SU-DHL-6 (cell line): ENCODE results near the gene TNS3.

ENCODE experiments used
- EZH2phosphoT487 ChIP-seq: fragments of 200-600 bp; sonication (generic), shearing (Covaris generic); conservative IDR thresholded peaks from 2 replicates; pipeline ENCODE4 v1.6.1; 2018; ENCODE audit warnings: mild to moderate bottlenecking, antibody characterized with exemption, low read length, moderate library complexity, mixed read lengths
- TF ChIP-seq, protein P1 (sequence below): fragments of 200-600 bp; sonication (generic); IDR thresholded peaks from one replicate; pipeline ENCODE4 v1.5.1; 2017; ENCODE audit warnings: antibody characterized with exemption, mild to moderate bottlenecking, low read length, moderate library complexity; ENCODE audit not compliant: insufficient read depth, poor library complexity, severe bottlenecking

DNA sequence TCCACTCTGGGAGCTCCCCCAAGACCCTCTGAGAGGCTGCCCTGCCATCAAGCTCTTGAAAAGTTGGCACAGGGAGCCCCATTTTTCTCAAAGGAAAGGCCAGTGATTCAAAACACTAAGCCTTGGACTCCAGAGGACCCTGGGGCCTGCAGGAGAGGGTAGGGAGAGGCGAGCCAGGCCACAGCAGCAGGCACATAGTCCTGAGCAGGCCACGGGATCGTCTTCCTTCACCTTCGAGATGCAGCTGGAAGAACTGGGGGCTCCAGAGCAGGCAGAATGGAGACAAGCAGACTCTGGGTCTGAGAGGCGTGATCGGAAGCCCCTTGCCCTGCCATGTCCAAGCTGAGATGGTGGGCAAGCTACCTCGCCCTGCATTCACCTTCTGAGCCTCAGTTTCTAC, 13.9 kb downstream of the TNS3 start:
- TF ChIP-seq, protein P1, sequence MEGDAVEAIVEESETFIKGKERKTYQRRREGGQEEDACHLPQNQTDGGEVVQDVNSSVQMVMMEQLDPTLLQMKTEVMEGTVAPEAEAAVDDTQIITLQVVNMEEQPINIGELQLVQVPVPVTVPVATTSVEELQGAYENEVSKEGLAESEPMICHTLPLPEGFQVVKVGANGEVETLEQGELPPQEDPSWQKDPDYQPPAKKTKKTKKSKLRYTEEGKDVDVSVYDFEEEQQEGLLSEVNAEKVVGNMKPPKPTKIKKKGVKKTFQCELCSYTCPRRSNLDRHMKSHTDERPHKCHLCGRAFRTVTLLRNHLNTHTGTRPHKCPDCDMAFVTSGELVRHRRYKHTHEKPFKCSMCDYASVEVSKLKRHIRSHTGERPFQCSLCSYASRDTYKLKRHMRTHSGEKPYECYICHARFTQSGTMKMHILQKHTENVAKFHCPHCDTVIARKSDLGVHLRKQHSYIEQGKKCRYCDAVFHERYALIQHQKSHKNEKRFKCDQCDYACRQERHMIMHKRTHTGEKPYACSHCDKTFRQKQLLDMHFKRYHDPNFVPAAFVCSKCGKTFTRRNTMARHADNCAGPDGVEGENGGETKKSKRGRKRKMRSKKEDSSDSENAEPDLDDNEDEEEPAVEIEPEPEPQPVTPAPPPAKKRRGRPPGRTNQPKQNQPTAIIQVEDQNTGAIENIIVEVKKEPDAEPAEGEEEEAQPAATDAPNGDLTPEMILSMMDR = no peak
- TF ChIP-seq EZH2phosphoT487 = no peak
